ENCODE data around the gene PVALB. TPM values are rescaled to one million over a fixed set of nuclear protein-coding genes. Genes with fewer than 3 reads are reported as not detected.

PVALB gene
- total RNA-seq, 1 donor from 2014 or later = not detected

GRCh38 chr22:36764060-36764459 lies 52.8 kb downstream of the PVALB start:
- H3K4me3 Mint-ChIP-seq (ENCODE audit: unreplicated experiment) = no peak overlapping the region
- no peak for TF ChIP-seq CTCF (IDR thresholded peaks at IDR 0.05)
- peaks cover 9% of the 10 kb centered on the region for H3K4me1 Mint-ChIP-seq (ENCODE audit: low read depth)
- H3K27me3 Mint-ChIP-seq (ENCODE audit: low read depth) = no peaks in the 10 kb centered on the region
- DNase-seq (ENCODE audit: low spot score) = peak; percentile 51
- no peak overlapping the region for H3K27ac Mint-ChIP-seq (ENCODE audit: unreplicated experiment)
- H3K36me3 Mint-ChIP-seq (ENCODE audit: low read depth) = peaks cover 8% of the 10 kb centered on the region
- no peaks in the 10 kb centered on the region for H3K9me3 Mint-ChIP-seq (ENCODE audit: low read depth)

GRCh38 chr22:36763576-36763975 lies 53.3 kb downstream of the PVALB start:
- no peak overlapping the region for H3K27ac Mint-ChIP-seq (ENCODE audit: unreplicated experiment)
- DNase-seq (ENCODE audit: low spot score) = peak; percentile 40
- H3K4me3 Mint-ChIP-seq (ENCODE audit: unreplicated experiment) = no peak overlapping the region
- H3K27me3 Mint-ChIP-seq (ENCODE audit: low read depth) = no peaks in the 10 kb centered on the region
- TF ChIP-seq CTCF (IDR thresholded peaks at IDR 0.05) = no peak
- H3K9me3 Mint-ChIP-seq (ENCODE audit: low read depth) = no peaks in the 10 kb centered on the region
- peaks cover 8% of the 10 kb centered on the region for H3K36me3 Mint-ChIP-seq (ENCODE audit: low read depth)
- H3K4me1 Mint-ChIP-seq (ENCODE audit: low read depth) = peaks cover 9% of the 10 kb centered on the region

- H3K27me3 Mint-ChIP-seq (ENCODE audit: low read depth) = no peaks in the 10 kb centered on the region
- no peaks in the 10 kb centered on the region for H3K9me3 Mint-ChIP-seq (ENCODE audit: low read depth)
- H3K27ac Mint-ChIP-seq (ENCODE audit: unreplicated experiment) = peak overlapping the region; percentile 49
- H3K4me1 Mint-ChIP-seq (ENCODE audit: low read depth) = peaks cover 9% of the 10 kb centered on the region
- peak; percentile 79 for DNase-seq (ENCODE audit: low spot score)
- H3K4me3 Mint-ChIP-seq (ENCODE audit: unreplicated experiment) = no peak overlapping the region
- TF ChIP-seq CTCF (IDR thresholded peaks at IDR 0.05) = no peak
- H3K36me3 Mint-ChIP-seq (ENCODE audit: low read depth) = peaks cover 8% of the 10 kb centered on the region
Observed at GRCh38 chr22:36762687-36763260, 54.1 kb downstream of the PVALB start.

GRCh38 chr22:36761553-36762240 lies 55.1 kb downstream of the PVALB start:
- no peak overlapping the region for H3K27ac Mint-ChIP-seq (ENCODE audit: unreplicated experiment)
- TF ChIP-seq CTCF (IDR thresholded peaks at IDR 0.05) = no peak
- H3K27me3 Mint-ChIP-seq (ENCODE audit: low read depth) = peaks cover 2% of the 10 kb centered on the region
- no peak overlapping the region for H3K4me3 Mint-ChIP-seq (ENCODE audit: unreplicated experiment)
- no peaks in the 10 kb centered on the region for H3K9me3 Mint-ChIP-seq (ENCODE audit: low read depth)
- H3K4me1 Mint-ChIP-seq (ENCODE audit: low read depth) = peaks cover 9% of the 10 kb centered on the region
- peak; percentile 56 for DNase-seq (ENCODE audit: low spot score)
- peaks cover 5% of the 10 kb centered on the region for H3K36me3 Mint-ChIP-seq (ENCODE audit: low read depth)

- Mint-ChIP-seq H3K9me3 (ENCODE audit: low read depth) (no peaks in the 10 kb centered on the region), H3K4me1 (ENCODE audit: low read depth) (peaks cover 9% of the 10 kb centered on the region), H3K36me3 (ENCODE audit: low read depth) (peaks cover 5% of the 10 kb centered on the region), H3K27me3 (ENCODE audit: low read depth) (peaks cover 2% of the 10 kb centered on the region), H3K4me3 (ENCODE audit: unreplicated experiment) (no peak overlapping the region), H3K27ac (ENCODE audit: unreplicated experiment) (no peak overlapping the region)
- no peak for TF ChIP-seq CTCF (IDR thresholded peaks at IDR 0.05)
- peak; percentile 13 for DNase-seq (ENCODE audit: low spot score)
Observed at GRCh38 chr22:36760786-36761185, 56.0 kb downstream of the PVALB start.

Measured in chondrocyte (in vitro differentiated cells).